Trophoblast cell (in vitro differentiated cells and primary cell): ENCODE data around the gene ZNF441.

Experiments used
- DNase-seq, 2 donors: peaks; one replicate each; pipeline ENCODE4 v3.0.0-alpha.2; 2016
- H2AFZ ChIP-seq: 2 replicates; pipeline ENCODE4 v1.6.1; 2013; ENCODE audit warnings: low read length, moderate library complexity, mild to moderate bottlenecking; ENCODE audit not compliant: insufficient read depth, poor library complexity
- H2AK5ac ChIP-seq: 2 replicates; pipeline ENCODE4 v1.6.1; 2013; ENCODE audit warnings: mild to moderate bottlenecking, low read length
- H2BK120ac ChIP-seq: 2 replicates; pipeline ENCODE4 v1.6.1; 2013; ENCODE audit warnings: low read length, mild to moderate bottlenecking, moderate library complexity; ENCODE audit not compliant: insufficient read depth, poor library complexity
- H2BK12ac ChIP-seq: 2 replicates; pipeline ENCODE4 v1.6.1; 2013; ENCODE audit warnings: mild to moderate bottlenecking, low read length, moderate library complexity
- H2BK5ac ChIP-seq: 2 replicates; pipeline ENCODE4 v1.6.1; 2013; ENCODE audit warnings: low read length, low read depth, moderate library complexity, mild to moderate bottlenecking; ENCODE audit not compliant: poor library complexity
- H3K14ac ChIP-seq: 2 replicates; pipeline ENCODE4 v1.6.1; 2013; ENCODE audit warnings: mild to moderate bottlenecking, low read length
- H3K18ac ChIP-seq: 2 replicates; pipeline ENCODE4 v1.6.1; 2013; ENCODE audit warnings: mild to moderate bottlenecking, low read length
- H3K23ac ChIP-seq: 2 replicates; pipeline ENCODE4 v1.6.1; 2013; ENCODE audit warnings: low read length
- H3K27ac ChIP-seq: 2 replicates; pipeline ENCODE4 v1.5.1; 2013; ENCODE audit warnings: low read depth, mild to moderate bottlenecking, inconsistent platforms, low read length, moderate library complexity
- H3K27me3 ChIP-seq: 2 replicates; pipeline ENCODE4 v1.6.1; 2013; ENCODE audit warnings: inconsistent platforms, mild to moderate bottlenecking, low read length, moderate library complexity; ENCODE audit not compliant: insufficient read depth
- H3K36me3 ChIP-seq, 2 experiments: 1 replicate in 1 of 2; 2 replicates in 1 of 2; pipeline ENCODE4 v1.6.1; 2013; ENCODE audit warnings: low read length in 2 of 2, mild to moderate bottlenecking in 2 of 2, moderate library complexity in 1 of 2; ENCODE audit not compliant: insufficient read depth in 2 of 2, control insufficient read depth in 1 of 2
- H3K4ac ChIP-seq: 2 replicates; pipeline ENCODE4 v1.6.1; 2013; ENCODE audit warnings: low read depth, mild to moderate bottlenecking, low read length, moderate library complexity
- H3K4me1 ChIP-seq, 2 experiments: 1 replicate in 1 of 2; 2 replicates in 1 of 2; pipeline ENCODE4 v1.6.1; 2013; ENCODE audit warnings: low read length in 2 of 2, mild to moderate bottlenecking in 2 of 2, moderate library complexity in 1 of 2; ENCODE audit not compliant: insufficient read depth in 2 of 2, control insufficient read depth in 1 of 2
- H3K4me2 ChIP-seq: 2 replicates; pipeline ENCODE4 v1.6.1; 2013; ENCODE audit warnings: inconsistent platforms, mild to moderate bottlenecking, low read length, moderate library complexity
- H3K4me3 ChIP-seq: 2 replicates; pipeline ENCODE4 v1.5.1; 2013; ENCODE audit warnings: mild to moderate bottlenecking, low read depth, low read length, inconsistent platforms
- H3K79me1 ChIP-seq: one replicate; pipeline ENCODE4 v1.6.1; 2013; ENCODE audit warnings: low read length
- H3K79me2 ChIP-seq: 2 replicates; pipeline ENCODE4 v1.6.1; 2013; ENCODE audit warnings: low read length, mild to moderate bottlenecking; ENCODE audit not compliant: control insufficient read depth, insufficient read depth, poor library complexity
- H3K9ac ChIP-seq: 2 replicates; pipeline ENCODE4 v1.6.1; 2013; ENCODE audit warnings: mild to moderate bottlenecking, low read length
- H3K9me3 ChIP-seq: 2 replicates; pipeline ENCODE4 v1.6.1; 2013; ENCODE audit warnings: low read depth, mild to moderate bottlenecking, control low read depth, inconsistent platforms, low read length; ENCODE audit not compliant: insufficient read depth
- H4K12ac ChIP-seq: 2 replicates; pipeline ENCODE4 v1.6.1; 2013; ENCODE audit warnings: low read depth, mild to moderate bottlenecking, low read length, moderate library complexity
- H4K8ac ChIP-seq: 2 replicates; pipeline ENCODE4 v1.6.1; 2013; ENCODE audit warnings: low read depth, mild to moderate bottlenecking, low read length, moderate library complexity
- H4K91ac ChIP-seq: one replicate; pipeline ENCODE4 v1.6.1; 2013; ENCODE audit warnings: low read depth, mild to moderate bottlenecking, low read length, moderate library complexity
- WGBS: extraction: QIAGEN DNeasy Blood & Tissue Kit; methylation state at CpG from one replicate; pipeline ENCODE4 v1.1.7; 2013; ENCODE audit warnings: missing lambda C conversion rate; ENCODE audit not compliant: insufficient read length, insufficient coverage; ENCODE audit errors: extremely low coverage; 5-methylcytosine and 5-hydroxymethylcytosine counted together

ZNF441 gene

GRCh38 chr19:11754663-11755062, 12.1 kb upstream of the ZNF441 start:
- H3K79me2 ChIP-seq: no peaks in the 10 kb centered on the region
- no peak overlapping the region for H2BK120ac ChIP-seq
- H3K9ac ChIP-seq: no peak overlapping the region
- H2BK5ac ChIP-seq: no peak overlapping the region
- no peak overlapping the region for H4K91ac ChIP-seq
- H4K8ac ChIP-seq: no peak overlapping the region
- H2AFZ ChIP-seq: no peak overlapping the region
- no peaks in the 10 kb centered on the region for H3K9me3 ChIP-seq
- no peaks in the 10 kb centered on the region for H3K27me3 ChIP-seq
- no peak overlapping the region for H3K4me3 ChIP-seq
- H3K4ac ChIP-seq: no peak overlapping the region
- H3K4me2 ChIP-seq: no peak overlapping the region
- H3K36me3 ChIP-seq: no peaks in the 10 kb centered on the region
- no peak overlapping the region for H3K23ac ChIP-seq
- H3K14ac ChIP-seq: no peak overlapping the region
- DNase-seq: peak; percentile 69 to 96
- no CpG with 5 or more reads among the region's 4 CpGs for WGBS
- no peaks in the 10 kb centered on the region for H3K4me1 ChIP-seq
- H2BK12ac ChIP-seq: no peak overlapping the region
- no peaks in the 10 kb centered on the region for H3K79me1 ChIP-seq
- no peak overlapping the region for H4K12ac ChIP-seq
- H2AK5ac ChIP-seq: no peak overlapping the region
- H3K27ac ChIP-seq: no peak overlapping the region
- no peak overlapping the region for H3K18ac ChIP-seq

DNA sequence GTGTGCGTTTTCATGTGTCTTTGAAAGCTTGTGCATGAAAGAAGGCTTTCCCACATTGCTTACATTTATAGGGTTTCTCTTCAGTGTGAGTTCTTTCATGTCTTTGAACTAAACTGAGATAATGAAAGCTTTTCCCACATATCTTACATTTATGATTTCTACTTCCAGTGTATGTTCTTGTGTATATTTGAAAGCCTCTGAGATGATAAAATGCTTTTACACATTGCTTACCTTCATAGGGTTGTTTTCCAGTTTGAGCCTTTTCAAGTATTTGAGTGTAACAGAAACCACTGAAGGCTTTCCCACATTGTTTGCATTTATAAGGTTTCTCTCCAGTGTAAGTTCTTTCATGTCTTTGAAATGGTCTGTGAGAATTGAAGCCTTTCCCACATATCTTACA, 9.8 kb upstream of the ZNF441 start:
- no peak overlapping the region for H2AK5ac ChIP-seq
- no peak overlapping the region for H2BK120ac ChIP-seq
- no peaks in the 10 kb centered on the region for H3K79me1 ChIP-seq
- no CpG with 5 or more reads among the region's 1 CpG for WGBS
- H4K12ac ChIP-seq: no peak overlapping the region
- H3K36me3 ChIP-seq: no peaks in the 10 kb centered on the region
- no peak for DNase-seq
- H3K4me3 ChIP-seq: no peak overlapping the region
- H3K23ac ChIP-seq: no peak overlapping the region
- H3K27ac ChIP-seq: no peak overlapping the region
- H3K4ac ChIP-seq: no peak overlapping the region
- no peak overlapping the region for H2BK12ac ChIP-seq
- no peak overlapping the region for H3K9ac ChIP-seq
- H3K4me1 ChIP-seq: no peaks in the 10 kb centered on the region
- no peak overlapping the region for H3K18ac ChIP-seq
- H2AFZ ChIP-seq: no peak overlapping the region
- no peak overlapping the region for H3K4me2 ChIP-seq
- no peaks in the 10 kb centered on the region for H3K79me2 ChIP-seq
- no peak overlapping the region for H2BK5ac ChIP-seq
- H4K91ac ChIP-seq: no peak overlapping the region
- H3K9me3 ChIP-seq: peaks cover 2% of the 10 kb centered on the region
- no peaks in the 10 kb centered on the region for H3K27me3 ChIP-seq
- H4K8ac ChIP-seq: no peak overlapping the region
- H3K14ac ChIP-seq: no peak overlapping the region

GRCh38 chr19:11759805-11760204, 7.0 kb upstream of the ZNF441 start:
- no peak overlapping the region for H3K14ac ChIP-seq
- H3K18ac ChIP-seq: no peak overlapping the region
- no peaks in the 10 kb centered on the region for H3K79me2 ChIP-seq
- H3K4ac ChIP-seq: no peak overlapping the region
- H3K4me3 ChIP-seq: no peak overlapping the region
- H3K9me3 ChIP-seq: peaks cover 2% of the 10 kb centered on the region
- H2AK5ac ChIP-seq: no peak overlapping the region
- no peak overlapping the region for H3K27ac ChIP-seq
- no peaks in the 10 kb centered on the region for H3K36me3 ChIP-seq
- no peak overlapping the region for H2BK12ac ChIP-seq
- H2AFZ ChIP-seq: no peak overlapping the region
- H4K91ac ChIP-seq: no peak overlapping the region
- H3K4me2 ChIP-seq: no peak overlapping the region
- no peak overlapping the region for H2BK120ac ChIP-seq
- DNase-seq: no peak
- H3K9ac ChIP-seq: no peak overlapping the region
- H4K8ac ChIP-seq: no peak overlapping the region
- H3K4me1 ChIP-seq: no peaks in the 10 kb centered on the region
- no peak overlapping the region for H3K23ac ChIP-seq
- no peaks in the 10 kb centered on the region for H3K27me3 ChIP-seq
- no peak overlapping the region for H4K12ac ChIP-seq
- no CpG with 5 or more reads among the region's 7 CpGs for WGBS
- no peak overlapping the region for H2BK5ac ChIP-seq
- no peaks in the 10 kb centered on the region for H3K79me1 ChIP-seq

GRCh38 chr19:11763117-11763516, 3.7 kb upstream of the ZNF441 start:
- Histone ChIP-seq H3K18ac (no peak overlapping the region), H3K14ac (no peak overlapping the region), H3K27me3 (no peaks in the 10 kb centered on the region), H3K79me2 (peaks cover 4% of the 10 kb centered on the region), H3K79me1 (peaks cover 4% of the 10 kb centered on the region), H3K9ac (no peak overlapping the region), H2AFZ (no peak overlapping the region), H2AK5ac (no peak overlapping the region), H2BK5ac (no peak overlapping the region), H3K4ac (no peak overlapping the region), H3K9me3 (peaks cover 2% of the 10 kb centered on the region), H4K91ac (no peak overlapping the region), H3K4me3 (no peak overlapping the region), H3K27ac (no peak overlapping the region), H2BK120ac (no peak overlapping the region), H2BK12ac (no peak overlapping the region), H4K8ac (no peak overlapping the region), H3K4me1 (peaks cover 2 to 9% of the 10 kb centered on the region in 2 experiments), H3K36me3 (no peaks in the 10 kb centered on the region), H4K12ac (no peak overlapping the region), H3K4me2 (no peak overlapping the region), H3K23ac (no peak overlapping the region)
- no CpG with 5 or more reads among the region's 3 CpGs for WGBS
- no peak for DNase-seq
